NK-92 (cell line): ENCODE results near the gene VDAC1.

Experiments
- DNase-seq: peaks from one replicate; lab custom pipeline; 2025; ENCODE audit not compliant: unreplicated experiment; lab: John Stamatoyannopoulos, UW

The VDAC1 gene

DNA sequence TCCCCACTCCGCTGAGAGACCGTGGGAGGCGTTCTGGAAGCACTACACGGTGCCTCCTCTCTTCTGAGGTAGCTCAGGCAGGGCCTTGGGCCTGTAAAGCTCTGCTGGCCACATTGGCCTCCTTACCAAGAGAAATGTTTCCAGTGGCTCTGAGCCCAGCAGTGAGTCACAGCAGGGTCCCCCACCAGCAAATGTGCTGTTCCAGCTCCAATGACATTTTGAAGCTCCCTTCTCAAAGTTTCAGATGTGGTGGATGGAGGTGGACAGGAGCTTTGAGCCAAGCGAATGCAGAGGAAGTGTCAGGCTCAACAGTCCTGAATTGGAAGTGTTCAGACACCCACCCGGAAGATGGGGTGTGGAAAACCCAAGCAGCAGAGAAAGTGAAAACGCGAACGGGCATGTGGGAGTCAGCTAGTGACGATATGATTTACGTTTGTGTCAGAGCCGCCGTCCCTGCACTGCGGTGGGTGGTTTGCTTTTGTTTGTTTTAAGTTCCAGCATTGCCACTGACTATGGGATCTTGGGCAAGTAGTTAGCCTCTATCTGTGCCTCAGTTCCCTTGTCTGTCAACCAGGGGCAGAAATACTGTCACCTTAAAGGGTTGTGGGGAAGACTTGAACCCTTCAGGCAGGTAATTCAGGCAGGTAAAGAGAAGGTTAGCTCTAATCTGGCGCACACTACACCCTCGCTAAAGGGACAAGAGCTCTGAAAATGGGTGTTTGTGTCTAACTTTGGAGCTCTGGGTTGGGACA lies 74.5 kb downstream of the VDAC1 start:
- no peak for DNase-seq

DNA sequence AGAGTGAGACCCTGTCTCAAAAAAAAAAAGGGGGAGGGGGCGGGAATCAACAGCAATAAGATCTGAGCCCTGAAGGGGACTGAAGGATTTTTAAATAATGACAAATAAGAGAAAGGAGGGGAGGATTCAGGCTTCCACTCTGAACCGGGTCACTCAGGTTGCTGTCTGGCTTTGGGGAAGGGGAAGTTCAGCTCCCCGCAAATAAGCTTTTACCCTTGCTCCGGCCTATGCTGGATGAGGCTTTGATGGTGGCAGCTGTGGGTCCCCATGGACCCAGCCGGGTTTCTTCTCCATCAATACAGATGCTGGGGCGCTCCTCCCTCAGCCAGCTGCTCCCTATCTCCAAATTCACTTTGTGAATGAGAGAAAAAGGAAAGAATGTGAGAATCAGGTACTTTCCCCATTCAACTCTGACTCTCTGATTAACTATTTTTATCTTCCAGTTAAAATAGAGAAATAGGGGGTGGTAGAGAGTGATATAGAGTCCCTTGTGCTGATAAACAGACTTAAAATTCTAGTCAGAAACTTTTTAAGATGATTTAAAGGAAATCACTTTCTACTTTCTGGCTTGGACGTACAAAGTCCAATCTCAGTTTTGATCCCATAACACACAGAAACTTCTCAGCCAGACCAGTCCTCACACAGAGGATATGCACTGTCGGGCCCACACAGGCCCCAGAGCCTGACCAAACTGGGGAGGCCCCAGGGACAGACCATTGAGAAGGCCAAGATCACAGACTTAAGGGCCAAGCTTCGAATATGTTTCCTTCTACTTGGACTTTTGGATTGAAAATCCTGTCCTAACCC lies 76.0 kb downstream of the VDAC1 start:
- DNase-seq, result no peak

DNA sequence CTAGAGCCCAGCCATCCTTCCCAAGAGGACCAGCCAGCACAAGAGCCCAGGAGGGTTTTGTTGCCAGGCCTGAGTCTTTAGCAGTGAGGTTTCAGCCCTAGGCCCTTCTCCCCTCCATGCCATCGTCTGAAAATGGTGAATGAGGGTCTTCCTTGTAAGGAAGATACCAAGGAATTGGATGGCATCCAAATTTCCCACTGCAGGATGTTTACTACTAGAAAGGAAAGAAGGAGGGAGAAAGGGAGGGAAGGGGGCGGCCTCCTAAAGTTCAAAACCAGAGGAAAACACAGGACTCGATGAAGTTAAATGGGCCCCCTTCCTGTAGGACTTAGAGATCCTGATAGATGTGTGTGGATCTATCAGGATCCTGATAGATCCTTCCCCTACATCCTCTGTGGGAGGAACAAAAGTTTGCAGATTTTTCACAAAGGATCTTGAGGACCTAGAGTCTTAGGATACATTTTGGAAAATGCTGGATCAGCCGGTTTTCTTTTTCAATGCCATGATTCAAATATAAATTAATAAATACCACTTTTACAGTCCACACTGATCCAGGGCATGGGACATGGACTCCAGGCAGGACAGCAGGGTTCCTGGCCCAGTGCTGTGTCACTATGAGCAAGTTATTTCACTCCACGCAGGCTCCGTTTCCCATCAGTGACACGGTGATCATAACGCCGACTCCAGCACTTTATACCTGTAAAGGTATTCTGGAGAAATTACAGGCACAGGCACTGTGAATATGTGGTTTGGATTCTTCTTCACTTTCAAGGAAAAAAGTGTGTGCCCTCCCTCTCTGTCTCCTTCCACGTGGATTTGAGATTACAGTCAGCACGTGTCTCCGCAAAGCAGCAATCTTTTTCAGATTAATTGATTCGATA lies 77.2 kb downstream of the VDAC1 start:
- no peak for DNase-seq

DNA sequence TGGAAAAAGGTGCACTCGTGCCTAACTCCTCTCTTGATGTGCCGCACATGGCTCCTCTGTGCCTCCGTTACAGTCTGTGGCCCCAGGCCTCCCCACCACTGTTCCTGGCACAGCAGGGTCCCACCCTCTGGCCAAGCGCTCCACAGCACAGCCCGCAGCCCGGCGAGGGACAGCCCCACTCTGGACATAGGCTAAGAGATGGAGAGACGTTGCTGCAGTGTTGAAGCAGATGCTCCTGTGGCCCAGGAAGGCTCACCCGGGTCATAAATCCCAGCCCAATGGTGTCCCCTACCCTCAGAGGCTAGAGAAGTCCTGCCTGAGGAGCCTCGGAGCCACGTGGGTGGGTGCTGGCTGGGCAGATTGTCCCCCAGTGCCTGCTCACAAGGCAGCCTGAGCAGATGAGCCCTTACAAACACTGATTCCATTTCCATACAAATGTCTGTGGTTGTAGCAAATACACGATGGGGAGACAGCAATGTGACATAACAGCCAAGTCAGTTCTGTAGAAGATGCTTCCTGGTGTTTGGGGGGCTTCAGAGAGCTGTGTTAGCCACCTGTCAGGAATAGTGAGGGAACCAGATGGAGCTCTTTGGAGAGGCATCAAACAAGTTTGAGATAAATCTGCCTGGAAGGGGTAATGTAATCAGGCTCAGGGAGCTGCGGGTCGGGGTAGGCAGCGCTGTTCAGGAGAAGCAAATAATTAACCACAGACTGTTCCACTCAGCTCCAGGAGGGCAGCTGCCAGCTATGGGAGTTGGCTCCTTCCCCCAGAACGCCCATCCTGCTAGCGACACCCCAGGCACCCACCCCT lies 78.1 kb downstream of the VDAC1 start:
- DNase-seq, result no peak

DNA sequence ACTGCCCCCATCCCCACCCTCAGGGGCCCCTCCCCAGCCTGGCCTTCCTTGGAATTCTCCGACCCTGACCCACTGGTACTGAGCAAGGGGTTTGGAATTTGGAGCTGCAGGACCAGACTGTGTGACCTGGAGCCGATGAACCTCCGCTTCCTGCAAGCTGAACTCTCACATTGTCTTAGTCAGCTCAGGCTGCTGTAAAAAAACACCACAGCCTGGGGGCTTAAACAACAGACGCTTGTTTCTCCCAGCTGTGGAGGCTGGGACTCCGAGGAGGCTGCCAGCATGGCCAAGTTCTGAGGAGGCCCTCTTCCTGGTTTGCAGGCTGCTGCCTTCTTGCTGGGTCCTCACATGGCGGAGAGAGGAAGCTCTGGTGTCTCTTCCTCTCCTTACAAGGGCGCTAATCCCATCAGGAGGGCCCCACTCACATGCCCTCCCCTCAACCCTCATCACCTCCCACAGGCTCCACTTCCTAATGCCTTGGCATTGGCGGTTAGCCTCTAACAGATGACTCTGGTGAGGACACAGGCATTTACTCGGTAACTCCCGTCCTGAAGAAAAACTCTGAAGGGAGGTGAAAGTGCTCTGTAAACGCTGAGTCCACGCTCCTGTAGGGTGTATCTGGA lies 78.8 kb downstream of the VDAC1 start:
- no peak for DNase-seq

DNA sequence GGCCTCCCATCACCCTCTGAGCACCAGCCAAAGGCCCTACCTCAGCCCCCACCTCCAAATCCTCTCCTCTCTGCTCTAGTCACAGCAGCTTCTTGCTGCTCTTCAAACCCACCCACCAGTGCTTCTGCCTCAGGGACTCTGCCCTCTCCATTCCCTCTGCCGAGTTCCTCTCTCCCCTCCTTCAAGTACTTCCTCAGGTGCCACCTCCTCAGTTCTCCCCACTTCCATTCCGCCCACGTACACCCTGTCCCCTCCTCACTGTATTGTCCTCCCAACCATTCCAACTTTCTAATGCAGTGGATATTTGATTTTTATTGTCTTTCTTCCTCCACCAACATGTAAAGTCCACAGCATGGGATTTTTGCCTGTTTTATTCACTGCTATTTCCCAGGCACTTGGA lies 79.5 kb downstream of the VDAC1 start:
- no peak for DNase-seq

DNA sequence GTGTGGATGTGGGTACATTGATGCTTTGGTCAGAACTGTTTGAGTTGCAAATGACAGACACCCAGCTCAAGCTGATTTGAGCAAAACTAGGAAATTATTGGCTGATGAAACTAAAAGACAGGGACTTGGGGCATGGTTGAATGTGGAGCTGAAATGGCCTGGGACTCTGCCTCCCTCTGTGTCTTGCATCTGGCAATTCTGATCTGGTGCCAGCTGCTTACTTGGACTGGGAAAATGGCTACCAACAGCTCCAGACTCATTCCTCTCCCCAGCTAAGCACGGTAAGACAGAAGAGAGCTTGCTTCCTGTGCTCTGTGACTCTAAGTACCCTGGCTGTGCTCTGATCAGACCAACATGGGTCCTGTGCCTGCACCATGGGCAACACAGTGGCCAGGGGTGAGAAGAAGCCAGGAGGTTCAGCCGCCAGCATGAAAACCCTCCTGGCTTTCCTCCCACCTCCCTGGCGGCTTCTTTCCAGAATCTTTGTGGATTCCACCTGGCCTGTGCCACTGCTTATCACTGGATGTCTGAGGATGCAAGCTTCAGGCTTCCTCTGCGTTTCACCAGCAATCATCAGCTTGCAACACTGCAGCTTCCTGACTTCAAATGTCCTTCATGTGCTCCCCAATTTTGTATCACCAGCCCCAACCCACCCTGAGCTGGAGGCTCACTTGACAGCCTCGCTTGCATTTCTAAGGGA lies 80.4 kb downstream of the VDAC1 start:
- DNase-seq, result no peak

DNA sequence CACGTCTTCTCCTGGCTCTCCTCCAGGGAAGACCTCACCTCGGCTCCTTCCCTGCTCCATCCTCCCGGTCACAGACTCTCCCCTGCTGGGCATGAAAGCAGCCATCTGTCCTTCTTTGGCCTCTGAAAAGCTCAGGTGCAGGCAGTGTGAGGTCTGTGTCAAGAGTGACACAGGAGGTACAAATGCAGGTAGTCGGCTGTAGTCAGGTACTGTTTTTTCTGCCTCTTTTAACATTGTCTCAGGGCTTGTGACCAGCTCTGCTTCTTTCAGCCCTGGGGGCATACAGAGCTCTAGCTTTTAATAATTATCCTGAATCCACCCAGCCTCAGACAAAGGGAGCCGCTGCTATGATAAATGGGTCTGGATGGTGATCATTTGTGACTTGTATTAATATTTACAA lies 82.8 kb downstream of the VDAC1 start:
- DNase-seq, result no peak
